HAP-1 (cell line): ENCODE data around the gene FOXN3.
"Not testable (repeated sequence)": the region's sequence is repeated elsewhere in the genome, so short reads cannot be mapped to it uniquely, and the experiment has no call there.

Experiments used
- DNase-seq, 2 experiments: peaks; one replicate each; pipeline ENCODE4 v3.0.0-alpha.2; 2016 to 2020; ENCODE audit warnings: low spot score in 2 of 2
- H3K27me3 ChIP-seq: fragments of 250-450 bp; sonication (Bioruptor Pico); 2 replicates; pipeline ENCODE4 v1.5.1; 2020; ENCODE audit warnings: low read depth, mild to moderate bottlenecking, moderate library complexity
- H3K36me3 ChIP-seq: fragments of 250-450 bp; sonication (Bioruptor Pico); replicated peaks from 2 replicates; pipeline ENCODE4 v1.5.1; 2020; ENCODE audit warnings: mild to moderate bottlenecking
- H3K4me1 ChIP-seq: fragments of 250-450 bp; sonication (Bioruptor Pico); 2 replicates; pipeline ENCODE4 v1.5.1; 2020; ENCODE audit warnings: mild to moderate bottlenecking
- H3K4me3 ChIP-seq: fragments of 250-450 bp; sonication (Bioruptor Pico); 2 replicates; pipeline ENCODE4 v1.5.1; 2020; ENCODE audit warnings: mild to moderate bottlenecking, moderate library complexity
- H3K9me3 ChIP-seq: fragments of 250-450 bp; sonication (Bioruptor Pico); 2 replicates; pipeline ENCODE4 v1.5.1; 2020; ENCODE audit warnings: mild to moderate bottlenecking, moderate library complexity
- in situ Hi-C: fragments of 300-500 bp; cut with MboI; formaldehyde crosslinking; loops from 3 replicates; pipeline ENCODE4 v1.14.3; 2020; ENCODE audit warnings: low sequenced_read_pairs, inconsistent platforms, mixed read lengths

The FOXN3 gene

DNA sequence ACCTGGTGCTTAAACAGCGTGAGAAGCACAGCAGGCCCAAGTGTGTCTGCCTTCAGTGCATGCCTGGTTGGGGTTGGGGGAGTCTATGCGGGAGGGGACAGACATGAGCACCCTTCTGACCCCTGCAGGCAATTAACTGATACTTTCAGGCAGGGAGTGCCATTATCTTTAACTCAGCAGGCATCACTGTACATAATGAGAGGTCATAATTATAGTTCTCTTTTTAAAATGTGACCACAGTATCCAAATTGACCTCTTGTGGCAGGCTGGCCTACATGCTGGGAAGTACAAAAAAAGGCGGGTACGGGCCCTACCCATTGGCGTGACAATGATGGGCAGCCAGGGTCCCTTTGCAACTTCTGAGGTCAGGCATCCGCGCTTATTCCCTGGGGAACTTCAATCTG is 209.1 kb downstream of the FOXN3 start:
- Histone ChIP-seq H3K9me3 (no peaks in the 10 kb centered on the region), H3K4me1 (peaks cover 13% of the 10 kb centered on the region), H3K27me3 (no peaks in the 10 kb centered on the region), H3K4me3 (no peak overlapping the region), H3K36me3 (no peaks in the 10 kb centered on the region)
- no peak for DNase-seq
- in situ Hi-C loops, result no loop called here

GRCh38 chr14:89206389-89207031 is 210.5 kb downstream of the FOXN3 start:
- H3K9me3 ChIP-seq, result no peaks in the 10 kb centered on the region
- no peaks in the 10 kb centered on the region for H3K27me3 ChIP-seq
- DNase-seq, result no peak
- no peaks in the 10 kb centered on the region for H3K36me3 ChIP-seq
- H3K4me1 ChIP-seq, result peaks cover 13% of the 10 kb centered on the region
- in situ Hi-C loops, result no loop called here
- no peak overlapping the region for H3K4me3 ChIP-seq

DNA sequence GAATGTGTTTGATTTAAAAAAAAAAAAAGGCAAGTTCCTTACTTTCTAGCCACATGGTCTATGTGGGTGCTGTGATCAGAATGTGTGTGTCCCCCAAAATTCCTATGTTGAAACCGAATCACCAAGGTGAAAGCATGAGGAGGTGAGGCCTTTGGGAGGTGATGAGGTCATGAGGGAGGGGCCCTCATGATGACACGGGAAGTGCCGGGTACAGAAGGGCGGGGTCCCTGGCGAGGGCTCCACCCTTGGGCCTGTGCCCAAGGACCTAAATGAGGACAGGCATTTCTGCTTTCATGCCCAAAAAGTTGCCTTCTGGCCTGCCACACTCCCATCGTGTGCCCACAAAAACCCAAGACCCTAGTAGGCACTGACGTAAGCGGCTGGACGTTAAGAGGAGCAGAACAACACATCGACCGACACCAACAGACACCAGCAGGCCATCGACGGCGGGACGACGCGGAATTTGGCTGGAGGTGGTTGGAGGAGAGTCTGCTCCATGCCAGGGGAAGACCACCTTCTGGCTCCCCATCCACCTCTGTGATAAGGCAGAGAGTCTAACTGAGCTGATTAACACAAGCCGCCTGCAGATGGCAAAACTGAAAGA is 211.8 kb downstream of the FOXN3 start:
- H3K27me3 ChIP-seq, result no peaks in the 10 kb centered on the region
- no peaks in the 10 kb centered on the region for H3K36me3 ChIP-seq
- no peak for DNase-seq
- in situ Hi-C loops, result no loop called here
- peaks cover 13% of the 10 kb centered on the region for H3K4me1 ChIP-seq
- no peaks in the 10 kb centered on the region for H3K9me3 ChIP-seq
- H3K4me3 ChIP-seq, result no peak overlapping the region

- no peak overlapping the region for H3K4me3 ChIP-seq
- in situ Hi-C loops, result no loop called here
- no peaks in the 10 kb centered on the region for H3K9me3 ChIP-seq
- no peak for DNase-seq
- H3K36me3 ChIP-seq, result no peaks in the 10 kb centered on the region
- H3K4me1 ChIP-seq, result no peaks in the 10 kb centered on the region
- no peaks in the 10 kb centered on the region for H3K27me3 ChIP-seq
These were observed 214.4 kb downstream of the FOXN3 start for GRCh38 chr14:89202413-89203190.

DNA sequence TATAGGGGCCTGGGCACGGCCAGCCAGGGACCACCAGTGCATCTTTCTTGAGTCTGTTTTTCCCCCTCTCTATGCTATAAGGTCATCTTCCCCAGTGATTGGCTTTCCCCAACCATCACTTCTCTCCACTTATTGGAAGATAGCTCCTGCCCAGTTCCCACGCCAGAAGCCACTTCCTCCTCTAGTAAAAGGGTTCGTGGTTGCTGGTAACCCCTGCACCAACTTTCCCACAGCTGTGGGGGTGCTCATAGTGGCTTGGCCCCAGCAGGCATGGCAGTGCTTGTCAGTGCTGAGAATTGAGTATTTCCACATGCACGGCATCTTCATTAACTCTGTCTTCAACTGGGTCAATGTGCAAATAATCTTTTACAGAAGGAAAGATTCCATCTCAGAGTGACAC is 215.4 kb downstream of the FOXN3 start:
- Histone ChIP-seq H3K27me3 (no peaks in the 10 kb centered on the region), H3K9me3 (no peaks in the 10 kb centered on the region), H3K4me3 (no peak overlapping the region), H3K4me1 (no peaks in the 10 kb centered on the region), H3K36me3 (no peaks in the 10 kb centered on the region)
- no peak for DNase-seq
- in situ Hi-C loops, result no loop called here

GRCh38 chr14:89199357-89199756 is 217.7 kb downstream of the FOXN3 start:
- not testable (repeated sequence) for DNase-seq, H3K9me3 ChIP-seq, H3K27me3 ChIP-seq, H3K36me3 ChIP-seq, H3K4me1 ChIP-seq, H3K4me3 ChIP-seq
- in situ Hi-C loops, result loop anchor here (25.0 kb wide), 1 partner anchor 713 kb away; no protein-coding TSS in a partner anchor

DNA sequence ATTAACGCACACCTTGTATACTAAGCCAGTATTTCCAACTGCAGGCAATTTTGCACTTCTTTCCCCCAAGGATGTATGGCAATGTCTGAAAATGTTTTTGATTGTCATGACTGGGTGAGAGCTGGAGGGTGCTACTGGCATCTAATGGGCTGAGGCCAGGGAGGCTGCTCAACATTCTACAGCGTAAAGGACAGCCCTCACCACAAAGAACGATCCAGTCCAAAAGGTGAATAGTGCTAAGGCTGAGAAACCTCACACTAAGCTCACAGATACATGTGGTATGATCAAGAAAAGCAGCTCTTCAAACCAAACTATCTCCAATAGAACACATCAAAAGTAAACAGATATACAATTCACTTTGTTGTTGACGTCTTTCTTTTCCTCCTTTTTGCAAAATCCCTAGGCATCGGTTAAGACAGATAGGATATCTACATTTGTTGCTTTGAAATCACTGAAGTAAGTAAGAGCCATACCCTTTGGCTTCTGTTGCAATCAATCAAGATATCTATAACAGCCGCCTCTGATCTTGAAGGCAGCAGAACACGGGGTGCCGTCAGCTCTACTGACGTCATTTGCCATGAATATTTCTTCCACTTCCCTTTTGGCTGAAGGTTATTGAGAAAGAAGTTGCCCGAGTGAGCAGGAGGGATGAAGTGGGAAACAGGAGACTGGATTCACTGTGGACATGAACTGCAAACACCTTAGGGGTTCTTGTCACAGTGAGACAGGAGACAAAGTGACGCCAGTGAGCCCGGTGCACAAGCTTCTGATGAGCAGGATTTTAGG is 218.3 kb downstream of the FOXN3 start:
- no peaks in the 10 kb centered on the region for H3K9me3 ChIP-seq
- in situ Hi-C loops, result loop anchor here (25.0 kb wide), 1 partner anchor 714 kb away; no protein-coding TSS in a partner anchor
- DNase-seq, result no peak
- no peaks in the 10 kb centered on the region for H3K27me3 ChIP-seq
- no peaks in the 10 kb centered on the region for H3K4me1 ChIP-seq
- H3K36me3 ChIP-seq, result no peaks in the 10 kb centered on the region
- H3K4me3 ChIP-seq, result no peak overlapping the region

DNA sequence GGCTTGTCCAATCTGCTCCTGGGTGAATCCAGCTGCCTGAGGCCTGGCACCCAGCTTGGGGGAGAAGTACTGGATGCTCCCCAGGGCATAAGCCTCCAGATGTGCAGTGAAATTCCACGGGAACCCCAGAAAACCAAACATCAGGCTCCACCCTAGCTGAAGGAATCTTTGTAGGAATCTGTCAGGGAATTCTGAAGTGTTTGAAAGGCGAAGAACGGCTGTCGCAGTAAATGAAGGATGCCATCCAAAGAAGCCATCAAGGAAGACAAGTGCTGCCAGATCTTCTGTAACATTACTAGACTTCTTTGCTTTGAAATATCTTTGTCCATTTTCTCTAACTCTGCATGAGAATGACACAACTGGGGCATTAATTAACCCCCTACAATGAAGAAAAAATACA is 219.4 kb downstream of the FOXN3 start:
- H3K36me3 ChIP-seq, result no peaks in the 10 kb centered on the region
- H3K4me1 ChIP-seq, result no peaks in the 10 kb centered on the region
- DNase-seq, result no peak
- no peaks in the 10 kb centered on the region for H3K27me3 ChIP-seq
- H3K9me3 ChIP-seq, result no peaks in the 10 kb centered on the region
- in situ Hi-C loops, result loop anchor here (25.0 kb wide), 1 partner anchor 715 kb away; no protein-coding TSS in a partner anchor
- H3K4me3 ChIP-seq, result no peak overlapping the region

GRCh38 chr14:89196545-89196944 is 220.5 kb downstream of the FOXN3 start:
- no peak overlapping the region for H3K4me3 ChIP-seq
- no peaks in the 10 kb centered on the region for H3K36me3 ChIP-seq
- 0 out of 2 replicates have a peak, but pooled peaks cover 1% of the 10 kb centered on the region for H3K4me1 ChIP-seq
- in situ Hi-C loops, result loop anchor here (25.0 kb wide), 1 partner anchor 716 kb away; no protein-coding TSS in a partner anchor
- no peaks in the 10 kb centered on the region for H3K9me3 ChIP-seq
- H3K27me3 ChIP-seq, result no peaks in the 10 kb centered on the region
- no peak for DNase-seq

GRCh38 chr14:89194376-89194775 is 222.7 kb downstream of the FOXN3 start:
- peaks cover 9% of the 10 kb centered on the region for H3K4me1 ChIP-seq
- H3K9me3 ChIP-seq, result no peaks in the 10 kb centered on the region
- H3K27me3 ChIP-seq, result no peaks in the 10 kb centered on the region
- H3K36me3 ChIP-seq, result no peaks in the 10 kb centered on the region
- in situ Hi-C loops, result loop anchor here (25.0 kb wide), 1 partner anchor 718 kb away; no protein-coding TSS in a partner anchor
- no peak for DNase-seq
- no peak overlapping the region for H3K4me3 ChIP-seq

DNA sequence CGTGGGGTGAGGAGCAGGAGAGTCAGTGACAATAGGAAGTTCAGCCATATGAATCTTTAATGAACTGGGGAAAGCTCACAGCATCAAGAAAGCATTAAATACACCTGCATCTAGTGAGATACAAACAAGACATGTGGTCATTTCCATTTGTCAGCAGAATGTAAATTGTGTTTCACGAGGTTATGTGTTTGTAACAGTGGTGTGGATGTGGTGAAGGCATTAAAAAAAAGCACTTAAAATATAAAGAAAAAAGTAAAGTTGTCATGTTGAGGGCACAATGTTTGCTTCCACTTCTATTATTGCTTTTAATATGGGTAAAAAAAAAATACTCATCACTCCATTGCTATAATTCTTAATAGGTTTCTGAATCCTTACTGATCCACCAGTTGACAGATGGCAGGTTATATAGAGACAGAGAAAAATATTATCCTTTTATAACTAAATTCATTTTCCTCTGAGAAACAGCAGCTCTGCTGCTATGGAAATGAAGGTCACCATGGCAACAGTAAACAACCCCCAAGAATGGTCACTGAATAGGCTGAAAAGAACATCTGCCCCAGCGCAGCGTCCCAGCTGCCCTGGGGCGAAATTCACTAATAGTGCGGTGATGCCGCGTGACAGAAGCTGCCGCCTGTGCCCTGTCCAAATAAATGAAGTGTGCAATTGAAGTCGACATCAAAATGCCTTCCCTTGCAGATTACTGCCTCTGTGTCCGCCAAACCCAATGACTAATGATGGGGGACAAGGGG is 226.1 kb downstream of the FOXN3 start:
- Histone ChIP-seq H3K4me3 (no peak overlapping the region), H3K4me1 (peaks cover 9% of the 10 kb centered on the region), H3K9me3 (no peaks in the 10 kb centered on the region), H3K27me3 (no peaks in the 10 kb centered on the region), H3K36me3 (no peaks in the 10 kb centered on the region)
- DNase-seq, result peak; percentile 89 to 92
- in situ Hi-C loops, result loop anchor here (25.0 kb wide), 1 partner anchor 721 kb away; no protein-coding TSS in a partner anchor

- in situ Hi-C loops, result loop anchor here (25.0 kb wide), 1 partner anchor 724 kb away; no protein-coding TSS in a partner anchor
- no peaks in the 10 kb centered on the region for H3K27me3 ChIP-seq
- no peak for DNase-seq
- peaks cover 9% of the 10 kb centered on the region for H3K4me1 ChIP-seq
- H3K9me3 ChIP-seq, result no peaks in the 10 kb centered on the region
- no peaks in the 10 kb centered on the region for H3K36me3 ChIP-seq
- no peak overlapping the region for H3K4me3 ChIP-seq
These were observed 228.5 kb downstream of the FOXN3 start for GRCh38 chr14:89188492-89188891.

DNA sequence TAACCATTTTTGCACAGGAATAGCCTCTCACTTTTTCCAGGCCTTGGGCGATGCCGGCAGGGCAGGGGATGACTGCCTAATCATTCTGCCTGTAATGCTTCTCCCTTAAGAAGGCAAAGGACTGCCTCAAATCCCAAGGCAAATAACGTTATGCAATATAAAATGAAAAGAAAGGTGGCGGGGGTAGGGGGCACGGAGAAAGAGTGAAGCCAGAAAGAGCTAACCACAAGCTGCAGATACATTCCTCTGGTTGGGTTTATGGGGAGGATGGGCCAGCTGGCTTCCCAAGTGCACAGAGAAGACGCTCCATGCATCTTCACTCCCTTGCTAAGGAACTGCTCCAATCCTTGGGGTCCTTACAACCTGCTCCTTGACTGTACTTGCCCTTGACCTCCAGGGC is 229.5 kb downstream of the FOXN3 start:
- DNase-seq, result no peak
- H3K27me3 ChIP-seq, result no peaks in the 10 kb centered on the region
- no peaks in the 10 kb centered on the region for H3K9me3 ChIP-seq
- H3K4me1 ChIP-seq, result peaks cover 9% of the 10 kb centered on the region
- in situ Hi-C loops, result loop anchor here (25.0 kb wide), 1 partner anchor 725 kb away; no protein-coding TSS in a partner anchor
- H3K36me3 ChIP-seq, result no peaks in the 10 kb centered on the region
- no peak overlapping the region for H3K4me3 ChIP-seq
